KOPT-K1 (cell line): Measurements from ENCODE around the gene PROKR1.

Experiments used
- H3K27ac ChIP-seq: fragments of 200-600 bp; sonication (generic); 2 replicates; pipeline ENCODE4 v1.5.1; 2016; ENCODE audit warnings: antibody characterized with exemption, mild to moderate bottlenecking, low read depth, low read length; ENCODE audit not compliant: poor library complexity, severe bottlenecking
- H3K36me3 ChIP-seq: fragments of 200-600 bp; sonication (generic); 2 replicates; pipeline ENCODE4 v1.5.1; 2017; ENCODE audit warnings: antibody characterized with exemption, mild to moderate bottlenecking, low read length, moderate library complexity; ENCODE audit not compliant: insufficient read depth
- H3K9me3 ChIP-seq: fragments of 200-600 bp; sonication (generic); 2 replicates; pipeline ENCODE4 v1.5.1; 2017; ENCODE audit warnings: antibody characterized with exemption, low read length, mild to moderate bottlenecking; ENCODE audit not compliant: insufficient read depth, poor library complexity, severe bottlenecking

The PROKR1 gene

GRCh38 chr2:68637047-68637446 is 6.3 kb upstream of the PROKR1 start:
- H3K27ac ChIP-seq: no peak overlapping the region

GRCh38 chr2:68643874-68644485 is 601 bp downstream of the PROKR1 start:
- no peak overlapping the region for H3K27ac ChIP-seq
- H3K36me3 ChIP-seq: no peaks in the 10 kb centered on the region
- peaks cover 28% of the 10 kb centered on the region for H3K9me3 ChIP-seq

More at GRCh38 chr2:68637047-68637446, 6.3 kb upstream of the PROKR1 start:
- peaks cover 6% of the 10 kb centered on the region for H3K9me3 ChIP-seq
- H3K36me3 ChIP-seq: no peaks in the 10 kb centered on the region

- no peak overlapping the region for H3K27ac ChIP-seq
- H3K9me3 ChIP-seq: peaks cover 28% of the 10 kb centered on the region
- no peaks in the 10 kb centered on the region for H3K36me3 ChIP-seq
These were observed 2.1 kb downstream of the PROKR1 start for GRCh38 chr2:68645523-68645922.

- H3K36me3 ChIP-seq: no peaks in the 10 kb centered on the region
- H3K9me3 ChIP-seq: peaks cover 28% of the 10 kb centered on the region
- H3K27ac ChIP-seq: no peak overlapping the region
These were observed 2.9 kb downstream of the PROKR1 start for GRCh38 chr2:68646303-68646702.

GRCh38 chr2:68650645-68651044 is 7.3 kb downstream of the PROKR1 start:
- no peaks in the 10 kb centered on the region for H3K9me3 ChIP-seq
- no peaks in the 10 kb centered on the region for H3K36me3 ChIP-seq
- no peak overlapping the region for H3K27ac ChIP-seq

GRCh38 chr2:68653034-68653433 is 9.7 kb downstream of the PROKR1 start:
- no peak overlapping the region for H3K27ac ChIP-seq
- no peaks in the 10 kb centered on the region for H3K36me3 ChIP-seq
- H3K9me3 ChIP-seq: no peaks in the 10 kb centered on the region

GRCh38 chr2:68653538-68653982 is 10.2 kb downstream of the PROKR1 start:
- no peaks in the 10 kb centered on the region for H3K9me3 ChIP-seq
- H3K36me3 ChIP-seq: no peaks in the 10 kb centered on the region
- H3K27ac ChIP-seq: no peak overlapping the region

GRCh38 chr2:68658266-68658665 is 14.9 kb downstream of the PROKR1 start:
- no peaks in the 10 kb centered on the region for H3K36me3 ChIP-seq
- no peak overlapping the region for H3K27ac ChIP-seq
- no peaks in the 10 kb centered on the region for H3K9me3 ChIP-seq

- no peaks in the 10 kb centered on the region for H3K36me3 ChIP-seq
- no peaks in the 10 kb centered on the region for H3K9me3 ChIP-seq
- no peak overlapping the region for H3K27ac ChIP-seq
These were observed 15.7 kb downstream of the PROKR1 start for GRCh38 chr2:68659081-68659480.

- Histone ChIP-seq H3K36me3 (no peaks in the 10 kb centered on the region), H3K27ac (no peak overlapping the region), H3K9me3 (no peaks in the 10 kb centered on the region)
These were observed 17.3 kb downstream of the PROKR1 start for GRCh38 chr2:68660658-68661057.

- H3K27ac ChIP-seq: no peak overlapping the region
- no peaks in the 10 kb centered on the region for H3K9me3 ChIP-seq
- H3K36me3 ChIP-seq: no peaks in the 10 kb centered on the region
These were observed 19.1 kb downstream of the PROKR1 start for GRCh38 chr2:68662466-68662865.

GRCh38 chr2:68663371-68664156 is 20.2 kb downstream of the PROKR1 start:
- H3K27ac ChIP-seq: no peak overlapping the region
- H3K9me3 ChIP-seq: no peaks in the 10 kb centered on the region
- no peaks in the 10 kb centered on the region for H3K36me3 ChIP-seq

GRCh38 chr2:68667371-68667770 is 24.0 kb downstream of the PROKR1 start:
- no peak overlapping the region for H3K27ac ChIP-seq
- H3K9me3 ChIP-seq: no peaks in the 10 kb centered on the region
- H3K36me3 ChIP-seq: no peaks in the 10 kb centered on the region

- H3K27ac ChIP-seq: no peak overlapping the region
- H3K36me3 ChIP-seq: no peaks in the 10 kb centered on the region
- no peaks in the 10 kb centered on the region for H3K9me3 ChIP-seq
These were observed 26.3 kb downstream of the PROKR1 start for GRCh38 chr2:68669651-68670050.

GRCh38 chr2:68671961-68672360 is 28.6 kb downstream of the PROKR1 start:
- peaks cover 13% of the 10 kb centered on the region for H3K9me3 ChIP-seq
- H3K27ac ChIP-seq: no peak overlapping the region
- no peaks in the 10 kb centered on the region for H3K36me3 ChIP-seq

- Histone ChIP-seq H3K9me3 (peaks cover 13% of the 10 kb centered on the region), H3K36me3 (no peaks in the 10 kb centered on the region), H3K27ac (no peak overlapping the region)
These were observed 30.3 kb downstream of the PROKR1 start for GRCh38 chr2:68673631-68674030.
